ENCODE measurements around the gene SPTBN1.

- TF ChIP-seq CTCF (IDR thresholded peaks at IDR 0.05; ENCODE audit: low read depth, low read length) (no peak), EZH2phosphoT487 (IDR thresholded peaks at IDR 0.05; ENCODE audit: low read depth) (no peak)
Measured at GRCh38 chr2:54670485-54671009, 214.4 kb downstream of the SPTBN1 start.
